Measurements from ENCODE around the gene ACTL9.

Gene ACTL9

DNA sequence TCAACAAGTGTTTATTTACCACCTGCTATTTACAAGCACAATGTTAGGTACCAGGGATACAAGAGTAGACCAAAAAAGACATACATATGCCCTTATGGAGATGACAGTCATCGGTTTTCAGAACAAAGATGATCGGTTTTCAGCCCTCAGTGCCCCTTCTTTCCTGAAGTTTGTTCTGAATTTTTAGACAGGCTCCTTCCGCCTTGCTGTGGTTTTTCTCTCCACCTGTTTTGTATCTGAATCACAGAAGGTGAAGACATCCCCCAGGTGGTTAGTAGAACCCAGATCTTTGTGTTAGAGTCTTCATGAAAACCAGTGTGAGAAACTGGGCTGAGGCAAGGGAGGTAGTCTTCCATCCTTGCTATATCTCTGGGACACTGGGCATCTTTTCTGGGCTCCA lies 23.5 kb downstream of the ACTL9 start:
- H3K36me3 Mint-ChIP-seq (ENCODE audit: low read depth) = no peaks in the 10 kb centered on the region

GRCh38 chr19:8673276-8673891 lies 25.2 kb downstream of the ACTL9 start:
- H3K4me1 Mint-ChIP-seq = no peaks in the 10 kb centered on the region
- no peak overlapping the region for H3K4me3 Mint-ChIP-seq
- peaks cover 8% of the 10 kb centered on the region for H3K27me3 Mint-ChIP-seq (ENCODE audit: low read depth)
- no peaks in the 10 kb centered on the region for H3K36me3 Mint-ChIP-seq (ENCODE audit: low read depth)
- no peak for TF ChIP-seq CTCF (IDR thresholded peaks at IDR 0.05; ENCODE audit: unreplicated experiment in 3 of 3)
- no peak overlapping the region for H3K27ac Mint-ChIP-seq
- peaks cover 12% of the 10 kb centered on the region for H3K9me3 Mint-ChIP-seq

More for the DNA sequence above, 23.5 kb downstream of the ACTL9 start:
- no peak overlapping the region for H3K27ac Mint-ChIP-seq
- no peaks in the 10 kb centered on the region for H3K4me1 Mint-ChIP-seq
- peaks cover 15% of the 10 kb centered on the region for H3K9me3 Mint-ChIP-seq
- H3K4me3 Mint-ChIP-seq = no peak overlapping the region
- H3K27me3 Mint-ChIP-seq (ENCODE audit: low read depth) = peaks cover 9% of the 10 kb centered on the region
- TF ChIP-seq CTCF (IDR thresholded peaks at IDR 0.05; ENCODE audit: unreplicated experiment in 3 of 3) = no peak

DNA sequence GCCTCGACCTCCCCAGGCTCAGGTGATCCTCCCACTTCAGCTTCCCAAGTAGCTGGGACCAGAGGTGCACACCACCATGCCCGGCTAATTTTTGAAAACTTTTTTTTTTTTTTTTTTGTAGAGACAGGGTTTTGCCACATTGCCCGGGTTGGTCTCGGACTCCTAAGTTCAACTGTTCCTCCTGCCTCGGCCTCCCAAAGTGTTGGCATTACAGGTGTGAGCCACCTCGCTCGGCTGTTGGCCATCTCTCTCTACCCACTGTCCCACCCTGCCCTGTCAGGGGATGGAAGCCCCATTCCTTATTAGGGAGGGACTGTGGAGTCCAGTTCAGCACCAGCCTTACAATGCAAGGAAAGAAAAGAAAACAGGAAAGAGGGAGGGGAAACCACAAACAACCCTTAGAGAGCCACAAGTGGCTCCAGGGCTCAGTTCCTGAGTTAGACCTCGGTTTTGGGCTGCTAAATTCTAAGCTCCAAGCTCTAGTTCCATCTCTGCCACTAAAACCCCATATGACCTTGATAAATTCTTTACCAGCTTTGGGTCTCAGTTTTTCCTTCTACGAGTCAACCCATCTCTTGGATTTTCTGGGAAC lies 31.7 kb downstream of the ACTL9 start:
- no peaks in the 10 kb centered on the region for H3K4me1 Mint-ChIP-seq
- TF ChIP-seq CTCF (IDR thresholded peaks at IDR 0.05; ENCODE audit: unreplicated experiment in 3 of 3) = no peak
- peaks cover 18% of the 10 kb centered on the region for H3K27me3 Mint-ChIP-seq (ENCODE audit: low read depth)
- H3K36me3 Mint-ChIP-seq (ENCODE audit: low read depth) = no peaks in the 10 kb centered on the region
- H3K4me3 Mint-ChIP-seq = no peak overlapping the region
- H3K9me3 Mint-ChIP-seq = no peaks in the 10 kb centered on the region
- no peak overlapping the region for H3K27ac Mint-ChIP-seq

DNA sequence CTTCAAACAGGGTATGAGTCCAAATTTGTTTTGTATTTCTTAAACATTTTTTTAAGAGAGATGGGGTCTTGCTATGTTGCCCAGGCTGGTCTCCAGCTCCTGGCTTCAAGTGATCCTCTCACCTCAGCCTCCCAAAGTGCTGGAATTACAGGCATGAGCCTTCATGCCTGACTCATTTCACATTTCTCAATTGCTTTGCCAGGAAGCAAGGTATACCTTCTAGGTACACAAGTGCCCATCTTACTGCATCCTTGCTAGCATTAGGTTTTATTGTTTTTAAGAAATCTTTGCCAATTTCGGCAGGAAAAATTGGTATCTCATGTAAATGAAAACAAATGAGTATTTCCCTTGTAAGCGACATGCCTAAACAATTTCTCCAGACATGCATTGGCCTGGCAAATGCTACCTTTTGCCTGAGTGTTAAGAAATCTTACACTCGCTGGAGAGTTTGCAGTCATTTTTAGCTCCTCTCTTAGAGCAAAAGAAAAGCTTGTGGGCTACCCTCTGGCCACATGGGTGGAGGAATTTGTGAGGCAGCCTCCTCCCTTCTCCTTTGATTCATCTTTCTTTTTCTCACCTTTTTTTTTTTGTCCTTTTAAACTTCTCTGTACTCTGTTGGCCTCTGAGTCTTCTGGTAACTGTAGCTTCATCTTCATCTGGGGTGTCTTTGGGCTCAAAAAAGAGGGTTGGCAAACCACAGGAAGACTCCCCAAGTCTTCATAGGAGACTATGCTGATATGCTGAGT lies 33.0 kb downstream of the ACTL9 start:
- Mint-ChIP-seq H3K27ac (no peak overlapping the region), H3K27me3 (ENCODE audit: low read depth) (peaks cover 22% of the 10 kb centered on the region), H3K9me3 (no peaks in the 10 kb centered on the region), H3K36me3 (ENCODE audit: low read depth) (no peaks in the 10 kb centered on the region), H3K4me1 (no peaks in the 10 kb centered on the region), H3K4me3 (no peak overlapping the region)
- no peak for TF ChIP-seq CTCF (IDR thresholded peaks at IDR 0.05; ENCODE audit: unreplicated experiment in 3 of 3)

DNA sequence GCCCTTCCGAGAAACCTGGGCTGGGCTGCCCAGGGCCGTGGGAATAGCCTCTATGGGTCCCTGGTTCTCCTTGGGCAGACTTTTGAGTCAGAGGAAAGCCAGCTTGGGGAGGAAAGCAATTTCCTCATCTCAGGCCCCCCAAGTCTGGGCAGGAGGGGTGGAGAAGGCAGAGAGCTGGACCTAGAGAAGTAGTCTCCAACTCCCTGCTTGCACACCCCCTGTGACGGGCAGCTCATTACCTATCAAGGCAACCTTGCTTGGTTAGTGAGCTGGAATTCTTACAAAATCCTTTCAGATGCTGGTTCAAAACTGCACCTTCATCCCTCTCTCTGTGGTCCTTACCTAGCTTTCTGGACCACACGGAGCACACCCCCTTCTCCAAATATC lies 33.9 kb downstream of the ACTL9 start:
- Mint-ChIP-seq H3K9me3 (no peaks in the 10 kb centered on the region), H3K27ac (no peak overlapping the region), H3K36me3 (ENCODE audit: low read depth) (no peaks in the 10 kb centered on the region), H3K4me1 (no peaks in the 10 kb centered on the region), H3K27me3 (ENCODE audit: low read depth) (peaks cover 30% of the 10 kb centered on the region), H3K4me3 (no peak overlapping the region)
- no peak for TF ChIP-seq CTCF (IDR thresholded peaks at IDR 0.05; ENCODE audit: unreplicated experiment in 3 of 3)
